IMR-90 (cell line): ENCODE data around the gene ANKRD52. TPM values are rescaled to one million over a fixed set of nuclear protein-coding genes. Genes with fewer than 3 reads are reported as not detected.

Experiments used
- ATAC-seq: fragments of 200-7000 bp; cut with Tn5 transposase; 2 replicates; pipeline ENCODE4 v1.9.1; 2020; ENCODE audit warnings: low read depth, mild to moderate bottlenecking, moderate library complexity
- BruUV-seq: library from RNA; stranded (reverse); fragments of 400-500 nt; replicated peaks from 2 replicates; lab custom pipeline; 2021; lab: Mats Ljungman, UMichigan
- CTCF ChIA-PET: fragments of 300-600 bp; formaldehyde crosslinking; extraction: SDS; loops from one replicate; lab custom pipeline; 2021; ENCODE audit warnings: antibody characterized with exemption; lab: Yijun Ruan, JAX
- POLR2A ChIA-PET: fragments of 300-600 bp; sonication (Branson Sonifier 250); formaldehyde crosslinking; loops from one replicate; lab custom pipeline; 2022; ENCODE audit warnings: antibody characterized with exemption; ENCODE audit not compliant: unreplicated experiment; lab: Charles Lee
- DNase-seq: peaks from one replicate; pipeline ENCODE4 v3.0.0; 2013
- H2AFZ ChIP-seq: replicated peaks from 2 replicates; pipeline ENCODE3; 2013; ENCODE audit warnings: low read length, mild to moderate bottlenecking; ENCODE audit not compliant: poor library complexity
- H2AK5ac ChIP-seq: 2 replicates; pipeline ENCODE4 v1.6.1; 2013; ENCODE audit warnings: low read depth, low read length, inconsistent platforms
- H2AK9ac ChIP-seq: replicated peaks from 2 replicates; pipeline ENCODE3; 2013; ENCODE audit warnings: mild to moderate bottlenecking, low read depth, low read length, moderate library complexity; ENCODE audit not compliant: poor library complexity
- H2BK120ac ChIP-seq: 2 replicates; pipeline ENCODE4 v1.6.1; 2013; ENCODE audit warnings: low read depth, low read length, inconsistent platforms
- H2BK15ac ChIP-seq: 3 replicates; pipeline ENCODE4 v1.6.1; 2013; ENCODE audit warnings: low read depth, low read length, inconsistent platforms
- H2BK20ac ChIP-seq: 2 replicates; pipeline ENCODE4 v1.6.1; 2013; ENCODE audit warnings: low read depth, mild to moderate bottlenecking, inconsistent platforms, low read length, moderate library complexity
- H2BK5ac ChIP-seq: 2 replicates; pipeline ENCODE4 v1.6.1; 2013; ENCODE audit warnings: mild to moderate bottlenecking, low read depth, low read length, inconsistent platforms; ENCODE audit not compliant: poor library complexity, severe bottlenecking
- H3K14ac ChIP-seq: replicated peaks from 2 replicates; pipeline ENCODE4 v1.6.1; 2013; ENCODE audit warnings: low read depth, low read length, inconsistent platforms
- H3K18ac ChIP-seq: 2 replicates; pipeline ENCODE4 v1.6.1; 2013; ENCODE audit warnings: low read depth, low read length, control low read depth
- H3K23ac ChIP-seq: 2 replicates; pipeline ENCODE4 v1.6.1; 2013; ENCODE audit warnings: low read depth, low read length, inconsistent platforms
- H3K27ac ChIP-seq: 2 replicates; pipeline ENCODE4 v1.5.1; 2013; ENCODE audit warnings: mild to moderate bottlenecking, control low read depth, low read length; ENCODE audit not compliant: insufficient read depth
- H3K27me3 ChIP-seq: 2 replicates; pipeline ENCODE4 v1.6.1; 2013; ENCODE audit warnings: low read length; ENCODE audit not compliant: control insufficient read depth, insufficient read depth
- H3K36me3 ChIP-seq: 2 replicates; pipeline ENCODE4 v1.6.1; 2013; ENCODE audit warnings: low read length, mixed read lengths; ENCODE audit not compliant: control insufficient read depth, insufficient read depth
- H3K4ac ChIP-seq: 2 replicates; pipeline ENCODE4 v1.6.1; 2013; ENCODE audit warnings: low read depth, low read length, inconsistent platforms
- H3K4me1 ChIP-seq: 2 replicates; pipeline ENCODE4 v1.6.1; 2013; ENCODE audit warnings: low read length, mixed read lengths; ENCODE audit not compliant: control insufficient read depth, insufficient read depth
- H3K4me2 ChIP-seq: 2 replicates; pipeline ENCODE4 v1.6.1; 2013; ENCODE audit warnings: low read depth, mild to moderate bottlenecking, control low read depth, low read length, moderate library complexity
- H3K4me3 ChIP-seq: 2 replicates; pipeline ENCODE4 v1.5.1; 2013; ENCODE audit warnings: low read depth, mild to moderate bottlenecking, control low read depth, low read length, moderate library complexity; ENCODE audit not compliant: insufficient read depth
- H3K56ac ChIP-seq: 2 replicates; pipeline ENCODE4 v1.6.1; 2013; ENCODE audit warnings: low read length, inconsistent platforms; ENCODE audit not compliant: insufficient read depth; ENCODE audit errors: extremely low read depth
- H3K79me1 ChIP-seq, 2 experiments: 2 replicates each; pipeline ENCODE4 v1.6.1; 2013; ENCODE audit warnings: low read length in 2 of 2, inconsistent platforms in 1 of 2, low read depth in 1 of 2
- H3K9ac ChIP-seq: 2 replicates; pipeline ENCODE4 v1.6.1; 2013; ENCODE audit warnings: low read depth, low read length, control low read depth
- H3K9me1 ChIP-seq: 2 replicates; pipeline ENCODE4 v1.6.1; 2013; ENCODE audit warnings: low read length, inconsistent platforms; ENCODE audit not compliant: insufficient read depth
- H3K9me3 ChIP-seq: 2 replicates; pipeline ENCODE4 v1.6.1; 2013; ENCODE audit warnings: low read length; ENCODE audit not compliant: control insufficient read depth, insufficient read depth
- H4K20me1 ChIP-seq: 2 replicates; pipeline ENCODE4 v1.6.1; 2013; ENCODE audit warnings: low read length, inconsistent platforms; ENCODE audit not compliant: insufficient read depth
- H4K5ac ChIP-seq: 2 replicates; pipeline ENCODE4 v1.6.1; 2013; ENCODE audit warnings: mild to moderate bottlenecking, low read depth, low read length, control low read depth
- H4K8ac ChIP-seq, 2 experiments: 2 replicates each; pipeline ENCODE4 v1.6.1; 2013; ENCODE audit warnings: low read depth in 2 of 2, low read length in 2 of 2, control low read depth in 1 of 2, inconsistent platforms in 1 of 2
- H4K91ac ChIP-seq: 2 replicates; pipeline ENCODE4 v1.6.1; 2013; ENCODE audit warnings: low read depth, low read length, inconsistent platforms; ENCODE audit not compliant: insufficient read depth
- BHLHE40 ChIP-seq: fragments of 150-350 bp; IDR thresholded peaks from 2 replicates; pipeline ENCODE4 v1.6.1; 2016; ENCODE audit warnings: mild to moderate bottlenecking, low read depth, low read length
- CEBPB ChIP-seq: IDR thresholded peaks from 2 replicates; pipeline ENCODE4 v1.6.1; 2012; ENCODE audit warnings: low read depth, low read length, improper control_type of control experiment
- CHD1 ChIP-seq: IDR thresholded peaks from 2 replicates; pipeline ENCODE4 v1.6.1; 2012; ENCODE audit warnings: low read depth, low read length, improper control_type of control experiment
- FOS ChIP-seq: fragments of 150-350 bp; IDR thresholded peaks from 2 replicates; pipeline ENCODE4 v1.6.1; 2016; ENCODE audit warnings: low read depth, low read length
- MAFK ChIP-seq: IDR thresholded peaks from 2 replicates; pipeline ENCODE4 v1.6.1; 2012; ENCODE audit warnings: low read depth, low read length, improper control_type of control experiment
- MAZ ChIP-seq: IDR thresholded peaks from 2 replicates; pipeline ENCODE4 v1.6.1; 2012; ENCODE audit warnings: low read depth, mild to moderate bottlenecking, low read length, improper control_type of control experiment, moderate library complexity, borderline replicate concordance
- MXI1 ChIP-seq: IDR thresholded peaks from 2 replicates; pipeline ENCODE4 v1.6.1; 2012; ENCODE audit warnings: low read depth, mild to moderate bottlenecking, low read length, moderate library complexity, borderline replicate concordance
- NFE2L2 ChIP-seq: fragments of 150-350 bp; IDR thresholded peaks from 2 replicates; pipeline ENCODE4 v1.6.1; 2016; ENCODE audit warnings: low read depth, mild to moderate bottlenecking, low read length
- POLR2A ChIP-seq: IDR thresholded peaks from 2 replicates; pipeline ENCODE4 v1.6.1; 2012; ENCODE audit warnings: mild to moderate bottlenecking, low read depth, low read length
- RAD21 ChIP-seq: IDR thresholded peaks from 2 replicates; pipeline ENCODE4 v1.6.1; 2012; ENCODE audit warnings: low read length, improper control_type of control experiment
- RCOR1 ChIP-seq: IDR thresholded peaks from 2 replicates; pipeline ENCODE4 v1.6.1; 2012; ENCODE audit warnings: mild to moderate bottlenecking, low read length, improper control_type of control experiment; ENCODE audit not compliant: insufficient replicate concordance
- RFX5 ChIP-seq: IDR thresholded peaks from 2 replicates; pipeline ENCODE4 v1.8.0; 2012; ENCODE audit warnings: low read depth, mild to moderate bottlenecking, low read length, moderate library complexity
- SMC3 ChIP-seq: fragments of 150-350 bp; IDR thresholded peaks from 2 replicates; pipeline ENCODE4 v1.6.1; 2016; ENCODE audit warnings: low read depth, mild to moderate bottlenecking, antibody characterized with exemption, low read length, moderate library complexity
- WGBS, 2 experiments: methylation state at CpG; one replicate each; pipeline versions ENCODE4 v1.1.5 to v1.1.7; 2013; ENCODE audit warnings: missing lambda C conversion rate in 2 of 2; ENCODE audit not compliant: insufficient read length in 1 of 2; ENCODE audit errors: extremely low coverage in 2 of 2; 5-methylcytosine and 5-hydroxymethylcytosine counted together
- dilution Hi-C: fragments of 300-500 bp; cut with HindIII; formaldehyde crosslinking; loops from one replicate; pipeline ENCODE4 v1.14.3; 2018; ENCODE audit warnings: low sequenced_read_pairs; ENCODE audit not compliant: unreplicated experiment
- in situ Hi-C: fragments of 300-500 bp; cut with MboI; formaldehyde crosslinking; loops from 3 replicates; pipeline ENCODE4 v1.14.3; 2019; ENCODE audit warnings: low sequenced_read_pairs, inconsistent platforms, mixed read lengths
- intact Hi-C: fragments of 100-400 bp; cut with micrococcal nuclease; formaldehyde crosslinking; loops from 2 replicates; pipeline ENCODE4 v1.10.0; 2022
- polyA plus RNA-seq, 3 experiments: library from polyadenylated mRNA; depleted of rRNA; stranded (reverse); fragments of >200 nt; gene quantifications; 2 replicates each; pipeline ENCODE4 v1.2.3, GENCODE V29; 2012; ENCODE audit warnings: low replicate concordance in 1 of 3
- total RNA-seq: library from RNA; depleted of rRNA; stranded (reverse); fragments of >200 nt; gene quantifications from 2 replicates; pipeline ENCODE4 v1.2.3, GENCODE V29; 2012
- TF ChIP-seq, protein P1 (sequence below): fragments of 150-350 bp; IDR thresholded peaks from 2 replicates; pipeline ENCODE4 v1.6.1; 2017; ENCODE audit warnings: mild to moderate bottlenecking, antibody characterized with exemption, low read length, low read depth
- TF ChIP-seq, protein P2 (sequence below): conservative IDR thresholded peaks from 2 replicates; pipeline ENCODE4 v1.5.1; 2012; ENCODE audit warnings: mild to moderate bottlenecking, low read depth, low read length, improper control_type of control experiment

Gene ANKRD52
- total and polyA plus RNA-seq, 2 of the 4 experiments (the other 2 are of a cell fraction) = 15.4 to 35.9 TPM

DNA sequence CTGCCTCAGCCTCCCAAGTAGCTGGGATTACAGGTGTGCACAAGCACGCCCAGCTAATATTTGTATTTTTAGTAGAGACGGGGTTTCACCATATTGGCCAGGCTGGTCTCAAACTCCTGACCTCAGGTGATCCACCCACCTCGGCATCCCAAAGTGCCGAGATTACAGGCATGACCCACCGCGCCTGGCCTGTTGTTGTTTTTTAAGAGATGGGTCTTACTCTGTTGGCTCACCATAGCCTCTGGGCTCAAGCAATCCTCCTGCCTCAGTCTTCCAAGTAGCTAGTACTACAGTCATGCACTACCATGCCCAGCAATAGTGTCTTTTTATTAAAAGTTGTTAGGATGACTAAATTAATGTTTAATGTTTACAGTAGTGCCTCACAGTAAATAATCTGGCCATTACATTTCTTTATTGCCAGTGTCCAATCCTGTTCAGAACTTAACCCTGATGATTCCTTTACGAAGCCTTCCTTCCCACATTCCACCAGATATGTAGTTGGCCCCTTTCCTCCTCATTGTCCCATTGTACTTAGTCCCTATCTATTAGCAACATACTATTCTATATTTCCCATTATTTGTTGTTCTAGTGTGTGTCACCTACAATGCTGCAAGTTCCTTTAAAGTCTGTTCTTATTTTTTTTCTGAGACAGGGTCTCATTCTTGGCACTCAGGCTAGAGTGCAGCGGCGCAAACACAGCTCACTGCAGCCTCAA lies 60.1 kb downstream of the ANKRD52 start:
- dilution Hi-C loops (no loop called here), intact Hi-C loops (loop anchor here (1.0 to 2.0 kb wide), 2 partner anchors 26 to 79 kb away; partner anchors contain the start of genes NABP2 and ZC3H10), in situ Hi-C loops (no loop called here)
- Histone ChIP-seq H2BK20ac (no peak overlapping the region), H4K5ac (no peak overlapping the region), H3K36me3 (no peaks in the 10 kb centered on the region), H4K8ac (no peak overlapping the region), H3K4me1 (peaks cover 4% of the 10 kb centered on the region), H3K4me3 (no peak overlapping the region), H2AK9ac (no peak overlapping the region), H2BK15ac (no peak overlapping the region), H3K14ac (no peak overlapping the region), H2BK120ac (no peak overlapping the region), H4K91ac (no peak overlapping the region), H3K27me3 (no peaks in the 10 kb centered on the region), H3K79me1 (no peaks in the 10 kb centered on the region), H3K9ac (no peak overlapping the region), H2AFZ (no peak overlapping the region), H3K23ac (no peak overlapping the region), H3K4ac (no peak overlapping the region), H4K20me1 (no peaks in the 10 kb centered on the region), H3K56ac (no peak overlapping the region), H3K9me3 (no peaks in the 10 kb centered on the region), H3K18ac (no peak overlapping the region), H2AK5ac (no peak overlapping the region), H2BK5ac (no peak overlapping the region), H3K4me2 (no peak overlapping the region), H3K27ac (no peak overlapping the region), H3K9me1 (0 out of 2 replicates have a peak, but pooled peaks cover 3% of the 10 kb centered on the region)
- POLR2A ChIA-PET = no interaction called here
- WGBS, 2 experiments = 78% methylated on average over 2 of the region's 9 CpGs; no CpG with 5 or more reads in 1 of the 2 experiments
- TF ChIP-seq, protein P1, sequence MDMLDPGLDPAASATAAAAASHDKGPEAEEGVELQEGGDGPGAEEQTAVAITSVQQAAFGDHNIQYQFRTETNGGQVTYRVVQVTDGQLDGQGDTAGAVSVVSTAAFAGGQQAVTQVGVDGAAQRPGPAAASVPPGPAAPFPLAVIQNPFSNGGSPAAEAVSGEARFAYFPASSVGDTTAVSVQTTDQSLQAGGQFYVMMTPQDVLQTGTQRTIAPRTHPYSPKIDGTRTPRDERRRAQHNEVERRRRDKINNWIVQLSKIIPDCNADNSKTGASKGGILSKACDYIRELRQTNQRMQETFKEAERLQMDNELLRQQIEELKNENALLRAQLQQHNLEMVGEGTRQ = no peak
- TF ChIP-seq RAD21 (no peak), SMC3 (no peak), RFX5 (no peak), CHD1 (no peak), NFE2L2 (no peak), FOS (no peak), RCOR1 (no peak), MXI1 (no peak), BHLHE40 (no peak), MAZ (no peak), POLR2A (no peak), MAFK (no peak), CEBPB (no peak)
- TF ChIP-seq, protein P2, sequence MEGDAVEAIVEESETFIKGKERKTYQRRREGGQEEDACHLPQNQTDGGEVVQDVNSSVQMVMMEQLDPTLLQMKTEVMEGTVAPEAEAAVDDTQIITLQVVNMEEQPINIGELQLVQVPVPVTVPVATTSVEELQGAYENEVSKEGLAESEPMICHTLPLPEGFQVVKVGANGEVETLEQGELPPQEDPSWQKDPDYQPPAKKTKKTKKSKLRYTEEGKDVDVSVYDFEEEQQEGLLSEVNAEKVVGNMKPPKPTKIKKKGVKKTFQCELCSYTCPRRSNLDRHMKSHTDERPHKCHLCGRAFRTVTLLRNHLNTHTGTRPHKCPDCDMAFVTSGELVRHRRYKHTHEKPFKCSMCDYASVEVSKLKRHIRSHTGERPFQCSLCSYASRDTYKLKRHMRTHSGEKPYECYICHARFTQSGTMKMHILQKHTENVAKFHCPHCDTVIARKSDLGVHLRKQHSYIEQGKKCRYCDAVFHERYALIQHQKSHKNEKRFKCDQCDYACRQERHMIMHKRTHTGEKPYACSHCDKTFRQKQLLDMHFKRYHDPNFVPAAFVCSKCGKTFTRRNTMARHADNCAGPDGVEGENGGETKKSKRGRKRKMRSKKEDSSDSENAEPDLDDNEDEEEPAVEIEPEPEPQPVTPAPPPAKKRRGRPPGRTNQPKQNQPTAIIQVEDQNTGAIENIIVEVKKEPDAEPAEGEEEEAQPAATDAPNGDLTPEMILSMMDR = no peak
- ATAC-seq (no peak), DNase-seq (no peak)
- CTCF ChIA-PET = interaction anchor here (0.7 to 1.6 kb wide), 5 partner anchors 8 to 253 kb away, joined by 4 to 8 read pairs (median 4); partner anchors contain the start of genes RNF41 and SMARCC2
- no TSS peak for BruUV-seq
